GM23248 (cell line): Measurements from ENCODE around the gene PLXDC2.

Source experiments
- EZH2 ChIP-seq: fragments of 200-600 bp; sonication (generic); IDR thresholded peaks from 2 replicates; pipeline ENCODE4 v1.6.1; 2018; ENCODE audit warnings: antibody characterized with exemption, mild to moderate bottlenecking; ENCODE audit not compliant: insufficient read depth, poor library complexity, severe bottlenecking
- EZH2phosphoT487 ChIP-seq: fragments of 200-600 bp; sonication (generic); IDR thresholded peaks from 2 replicates; pipeline ENCODE4 v1.6.1; 2018; ENCODE audit warnings: antibody characterized with exemption, moderate library complexity, mild to moderate bottlenecking, low read depth; ENCODE audit not compliant: insufficient read depth

GRCh38 chr10:19999431-19999830 lies 183.2 kb downstream of the PLXDC2 start:
- TF ChIP-seq EZH2phosphoT487 (no peak), EZH2 (no peak)
